Measurements from ENCODE around the gene LYRM9. TPM values are rescaled to one million over a fixed set of nuclear protein-coding genes. Genes with fewer than 3 reads are reported as not detected.

LYRM9 gene
- polyA plus RNA-seq, 3 donors, result 22.1 to 36.1 (median 23.4) TPM

Other genes with a start within 250 kb of the LYRM9 start
- 1 to 10 TPM; 1.6 to 2.5 (median 2.4) TPM for gene NOS2, start 92.8 kb downstream of the LYRM9 start, polyA plus RNA-seq (ENCODE audit: insufficient read length in 3 of 3)
- 10 to 100 TPM; 45.6 to 53.9 (median 53.9) TPM for gene NLK, start 149.3 kb upstream of the LYRM9 start, polyA plus RNA-seq (ENCODE audit: insufficient read length in 3 of 3)

Data from renal cortex interstitium (tissue), 3 donors.